Kidney epithelial cell (primary cell): ENCODE data around the gene CYBC1. TPM values are rescaled to one million over a fixed set of nuclear protein-coding genes. Genes with fewer than 3 reads are reported as not detected.

Experiments used
- DNase-seq: peaks from one replicate; pipeline ENCODE4 v3.0.0-alpha.2; 2010; ENCODE audit warnings: low read depth
- H3K27me3 ChIP-seq: 2 replicates; pipeline ENCODE4 v1.6.0; 2011; ENCODE audit warnings: low read length; ENCODE audit not compliant: control insufficient read depth, insufficient read depth
- H3K36me3 ChIP-seq: 2 replicates; pipeline ENCODE4 v1.5.1; 2011; ENCODE audit warnings: low read length; ENCODE audit not compliant: control insufficient read depth, insufficient read depth
- H3K4me3 ChIP-seq: 2 replicates; pipeline ENCODE4 v1.5.1; 2011; ENCODE audit warnings: low read depth, mild to moderate bottlenecking, control low read depth, low read length
- total RNA-seq: library from RNA; depleted of rRNA; stranded (reverse); fragments of >200 nt; gene quantifications from 2 replicates; pipeline ENCODE4 v1.2.3, GENCODE V29; 2015
- TF ChIP-seq, protein P1 (sequence below): IDR thresholded peaks from 2 replicates; pipeline ENCODE4 v1.5.1; 2011; ENCODE audit warnings: mild to moderate bottlenecking, moderate library complexity, low read length, control low read depth, inconsistent platforms; ENCODE audit not compliant: insufficient read depth, poor library complexity, severe bottlenecking

CYBC1 gene
- total RNA-seq, 1 donor from 2014 or later = 76.0 TPM

DNA sequence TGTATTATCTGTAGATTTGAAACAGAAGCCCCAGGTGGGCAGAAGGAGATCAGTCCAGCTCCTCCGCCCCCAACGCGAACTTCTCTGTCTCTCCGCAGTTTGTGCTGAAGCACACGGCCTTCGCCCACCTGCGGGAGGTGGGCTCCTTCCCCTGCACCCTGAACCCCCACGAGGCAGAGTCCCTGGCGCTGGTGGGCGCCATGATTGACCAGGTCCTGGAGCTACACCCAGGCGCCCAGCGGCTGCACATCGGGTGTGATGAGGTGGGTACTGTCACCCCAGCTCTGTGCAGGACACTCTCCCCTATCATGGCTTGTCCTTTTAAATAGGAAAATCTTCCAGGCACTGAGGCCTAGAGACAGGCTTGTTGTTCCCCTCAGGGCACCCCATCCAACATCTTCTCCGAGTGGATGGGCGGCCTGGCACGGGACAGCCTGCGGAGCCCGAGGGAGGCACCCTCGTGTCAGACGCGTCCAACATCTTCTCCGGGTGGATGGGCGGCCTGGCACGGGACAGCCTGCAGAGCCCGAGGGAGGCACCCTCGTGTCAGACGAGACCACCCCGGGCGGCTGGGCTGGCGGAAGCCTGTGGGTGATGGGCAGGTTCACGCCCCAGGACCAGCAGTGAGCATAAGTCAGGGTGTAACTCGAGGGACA is 16.9 kb downstream of the CYBC1 start:
- TF ChIP-seq, protein P1, sequence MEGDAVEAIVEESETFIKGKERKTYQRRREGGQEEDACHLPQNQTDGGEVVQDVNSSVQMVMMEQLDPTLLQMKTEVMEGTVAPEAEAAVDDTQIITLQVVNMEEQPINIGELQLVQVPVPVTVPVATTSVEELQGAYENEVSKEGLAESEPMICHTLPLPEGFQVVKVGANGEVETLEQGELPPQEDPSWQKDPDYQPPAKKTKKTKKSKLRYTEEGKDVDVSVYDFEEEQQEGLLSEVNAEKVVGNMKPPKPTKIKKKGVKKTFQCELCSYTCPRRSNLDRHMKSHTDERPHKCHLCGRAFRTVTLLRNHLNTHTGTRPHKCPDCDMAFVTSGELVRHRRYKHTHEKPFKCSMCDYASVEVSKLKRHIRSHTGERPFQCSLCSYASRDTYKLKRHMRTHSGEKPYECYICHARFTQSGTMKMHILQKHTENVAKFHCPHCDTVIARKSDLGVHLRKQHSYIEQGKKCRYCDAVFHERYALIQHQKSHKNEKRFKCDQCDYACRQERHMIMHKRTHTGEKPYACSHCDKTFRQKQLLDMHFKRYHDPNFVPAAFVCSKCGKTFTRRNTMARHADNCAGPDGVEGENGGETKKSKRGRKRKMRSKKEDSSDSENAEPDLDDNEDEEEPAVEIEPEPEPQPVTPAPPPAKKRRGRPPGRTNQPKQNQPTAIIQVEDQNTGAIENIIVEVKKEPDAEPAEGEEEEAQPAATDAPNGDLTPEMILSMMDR = no peak
- Histone ChIP-seq H3K27me3 (no peaks in the 10 kb centered on the region), H3K4me3 (no peak overlapping the region), H3K36me3 (no peaks in the 10 kb centered on the region)
- DNase-seq = no peak

DNA sequence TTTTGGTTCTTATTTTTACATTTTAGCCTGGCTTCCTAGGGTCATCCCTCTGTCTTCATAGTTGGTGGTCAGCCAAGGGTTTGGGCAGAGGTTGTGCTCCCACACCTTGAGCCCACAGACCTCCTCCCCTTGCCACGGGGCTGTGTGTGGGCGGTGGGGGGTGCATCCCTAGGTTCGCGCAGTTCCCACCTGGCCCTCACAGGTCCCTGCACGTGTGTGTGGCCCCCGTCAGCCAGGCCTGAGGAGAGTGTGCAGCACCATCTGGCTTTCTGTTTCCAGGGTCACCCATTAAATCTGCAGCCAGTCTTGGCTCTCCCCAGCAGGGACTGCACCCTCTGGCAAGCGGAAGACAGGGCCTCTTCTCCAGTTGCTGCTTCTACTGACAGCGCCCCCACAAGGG is 18.5 kb downstream of the CYBC1 start:
- Histone ChIP-seq H3K36me3 (no peaks in the 10 kb centered on the region), H3K27me3 (no peaks in the 10 kb centered on the region), H3K4me3 (no peak overlapping the region)
- DNase-seq = no peak
- TF ChIP-seq, protein P1 = no peak

DNA sequence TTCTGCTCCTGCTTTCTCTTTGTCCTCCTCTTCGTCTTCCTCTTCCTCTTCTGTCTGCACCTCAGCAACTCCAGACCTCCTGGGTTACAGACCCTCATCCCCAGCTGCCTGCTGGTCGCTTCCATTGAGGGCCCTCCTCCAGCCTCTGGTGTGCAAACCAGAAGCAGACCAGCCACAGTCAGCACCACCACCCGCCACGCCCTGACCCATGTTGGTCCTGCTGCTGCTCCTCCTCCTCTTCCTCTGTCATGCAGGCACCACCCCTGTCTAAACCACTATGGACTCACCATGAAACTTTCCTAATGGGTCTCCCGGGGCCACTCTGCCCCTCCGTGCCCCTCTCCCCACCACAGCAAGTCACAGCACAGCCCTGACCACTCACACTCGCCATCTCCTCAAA is 20.7 kb downstream of the CYBC1 start:
- H3K36me3 ChIP-seq = no peaks in the 10 kb centered on the region
- H3K4me3 ChIP-seq = no peak overlapping the region
- DNase-seq = no peak
- TF ChIP-seq, protein P1 = no peak
- no peaks in the 10 kb centered on the region for H3K27me3 ChIP-seq

DNA sequence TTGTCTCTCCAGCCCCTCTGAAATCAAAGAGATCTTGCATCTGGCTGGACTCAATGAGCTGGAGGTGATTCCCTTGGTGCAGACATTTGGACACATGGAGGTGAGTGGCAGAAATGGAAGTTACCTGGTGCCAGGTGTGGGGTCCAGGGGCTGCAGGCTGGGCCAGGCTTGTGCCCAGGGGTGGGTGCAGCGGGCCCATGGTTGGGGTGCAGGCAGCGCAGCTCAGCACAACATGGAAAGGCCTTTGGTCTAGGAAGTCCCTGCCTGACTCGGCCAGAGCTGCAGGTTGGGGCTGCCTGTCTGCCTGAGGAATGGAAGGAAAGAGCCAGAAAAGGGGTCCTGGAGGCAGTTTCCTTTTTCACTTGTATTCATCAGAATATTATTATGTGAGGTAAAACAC is 22.0 kb downstream of the CYBC1 start:
- no peaks in the 10 kb centered on the region for H3K36me3 ChIP-seq
- H3K4me3 ChIP-seq = no peak overlapping the region
- no peaks in the 10 kb centered on the region for H3K27me3 ChIP-seq
- TF ChIP-seq, protein P1 = no peak
- DNase-seq = no peak

DNA sequence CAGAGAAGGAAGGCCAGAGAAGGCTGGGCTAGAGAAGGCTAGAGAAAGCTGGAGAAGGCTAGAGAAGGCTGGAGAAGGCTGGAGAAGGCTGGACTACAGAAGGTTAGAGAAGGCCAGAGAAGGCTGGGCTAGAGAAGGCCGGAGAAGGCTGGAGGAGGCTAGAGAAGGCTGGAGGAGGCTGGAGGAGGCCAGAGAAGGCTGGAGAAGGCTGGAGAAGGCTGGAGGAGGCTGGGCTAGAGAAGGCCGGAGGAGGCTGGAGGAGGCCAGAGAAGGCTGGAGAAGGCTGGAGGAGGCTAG is 25.7 kb downstream of the CYBC1 start:
- H3K27me3 ChIP-seq = no peaks in the 10 kb centered on the region
- TF ChIP-seq, protein P1 = no peak
- peaks cover 1% of the 10 kb centered on the region for H3K36me3 ChIP-seq
- DNase-seq = no peak
- H3K4me3 ChIP-seq = no peak overlapping the region
